ENCODE data around the gene VCAM1. TPM values are rescaled to one million over a fixed set of nuclear protein-coding genes. Genes with fewer than 3 reads are reported as not detected.
A peak's percentile ranks its signal among the peaks of the same experiment; 100 is the strongest.

The VCAM1 gene
- total and polyA plus RNA-seq, 11 donors: 1.3 to 40.7 (median 3.9) TPM

- DNase-seq (no peak), ATAC-seq (no peak)
- H3K9me3 ChIP-seq: no peaks in the 10 kb centered on the region
- H3K4me3 ChIP-seq: no peak overlapping the region
- no peak overlapping the region for H3K27ac ChIP-seq
- peaks cover 0 to 43% (median 6%) of the 10 kb centered on the region in 9 donors for H3K36me3 ChIP-seq
- TF ChIP-seq POLR2A (IDR thresholded peaks at IDR 0.05) (no peak), CTCF (IDR thresholded peaks at IDR 0.05) (no peak)
- 93 to 97% (median 96%) methylated on average over 1 of the region's 1 CpG for WGBS, 4 donors
- intact Hi-C loops (cut with DNase I): no loop called here
- H3K27me3 ChIP-seq: no peaks in the 10 kb centered on the region
- peaks cover 0 to 6% (median 0%) of the 10 kb centered on the region in 12 donors for H3K4me1 ChIP-seq
Measured at GRCh38 chr1:100730130-100730529, 10.6 kb downstream of the VCAM1 start.

- DNase-seq (no peak), ATAC-seq (no peak)
- Histone ChIP-seq H3K27me3 (no peaks in the 10 kb centered on the region), H3K27ac (no peak overlapping the region), H3K36me3 (peaks cover 0 to 32% (median 6%) of the 10 kb centered on the region in 9 donors), H3K4me3 (no peak overlapping the region), H3K4me1 (peaks cover 0 to 16% (median 0%) of the 10 kb centered on the region in 12 donors), H3K9me3 (no peaks in the 10 kb centered on the region)
- WGBS, 4 donors: 94 to 95% (median 94%) methylated on average over 6 of the region's 6 CpGs
- intact Hi-C loops (cut with DNase I): no loop called here
- no peak for TF ChIP-seq CTCF (IDR thresholded peaks at IDR 0.05)
- no peak for TF ChIP-seq POLR2A (IDR thresholded peaks at IDR 0.05)
Measured at GRCh38 chr1:100731309-100731708, 11.8 kb downstream of the VCAM1 start.

- Histone ChIP-seq H3K27ac (no peak overlapping the region), H3K9me3 (no peaks in the 10 kb centered on the region), H3K27me3 (no peaks in the 10 kb centered on the region), H3K4me3 (no peak overlapping the region), H3K36me3 (peaks cover 0 to 28% (median 6%) of the 10 kb centered on the region in 9 donors), H3K4me1 (peaks cover 0 to 20% (median 0%) of the 10 kb centered on the region in 12 donors)
- DNase-seq (no peak), ATAC-seq (no peak)
- TF ChIP-seq CTCF (IDR thresholded peaks at IDR 0.05) (no peak), POLR2A (IDR thresholded peaks at IDR 0.05) (no peak)
- 61 to 100% (median 92%) methylated on average over 1 of the region's 1 CpG for WGBS, 4 donors
- intact Hi-C loops (cut with DNase I): no loop called here
Measured at GRCh38 chr1:100731758-100732157, 12.2 kb downstream of the VCAM1 start.

- ATAC-seq (peak in 1 of 4 donors; percentile 18), DNase-seq (no peak)
- Histone ChIP-seq H3K27ac (peak overlapping the region in 2 of 12 donors; percentile 3 to 39), H3K9me3 (no peaks in the 10 kb centered on the region), H3K4me3 (no peak overlapping the region), H3K27me3 (no peaks in the 10 kb centered on the region), H3K36me3 (peaks cover 0 to 28% (median 8%) of the 10 kb centered on the region in 9 donors), H3K4me1 (peaks cover 0 to 24% (median 0%) of the 10 kb centered on the region in 12 donors)
- 51 to 62% (median 56%) methylated on average over 3 of the region's 3 CpGs for WGBS, 4 donors
- TF ChIP-seq POLR2A (IDR thresholded peaks at IDR 0.05) (no peak), CTCF (IDR thresholded peaks at IDR 0.05) (no peak)
- intact Hi-C loops (cut with DNase I): no loop called here
Measured at GRCh38 chr1:100734676-100735075, 15.1 kb downstream of the VCAM1 start.

All from heart left ventricle (tissue), 16 donors.